ENCODE data around the gene PLK2.

- TF ChIP-seq EZH2 (IDR thresholded peaks at IDR 0.05) (no peak), POLR2AphosphoS5 (IDR thresholded peaks at IDR 0.05; ENCODE audit: borderline replicate concordance, low read depth, low read length) (no peak)
These were observed 46.2 kb upstream of the PLK2 start for GRCh38 chr5:58505971-58506640.

Measured in SK-N-MC (cell line).